Endodermal cell (in vitro differentiated cells): ENCODE results near the gene ZBED5. TPM values are rescaled to one million over a fixed set of nuclear protein-coding genes. Genes with fewer than 3 reads are reported as not detected.

ENCODE experiments used
- DNase-seq: peaks from one replicate; pipeline ENCODE4 v3.0.0-alpha.2; 2017
- H3K27ac ChIP-seq: 2 replicates; pipeline ENCODE4 v1.5.1; 2013; ENCODE audit warnings: mild to moderate bottlenecking, low read depth, low read length, moderate library complexity
- H3K27me3 ChIP-seq: 2 replicates; pipeline ENCODE4 v1.6.1; 2013; ENCODE audit warnings: mild to moderate bottlenecking, low read length, moderate library complexity; ENCODE audit not compliant: insufficient read depth, control insufficient read depth, poor library complexity, severe bottlenecking
- H3K36me3 ChIP-seq: 2 replicates; pipeline ENCODE4 v1.7.0; 2013; ENCODE audit warnings: mild to moderate bottlenecking, low read length, moderate library complexity; ENCODE audit not compliant: control insufficient read depth, insufficient read depth
- H3K4me1 ChIP-seq: one replicate; pipeline ENCODE4 v1.7.0; 2013; ENCODE audit warnings: low read length; ENCODE audit not compliant: control insufficient read depth, insufficient read depth
- H3K4me3 ChIP-seq: 2 replicates; pipeline ENCODE4 v1.5.1; 2013; ENCODE audit warnings: mild to moderate bottlenecking, low read length, moderate library complexity
- H3K9ac ChIP-seq: 2 replicates; pipeline ENCODE4 v1.6.1; 2013; ENCODE audit warnings: mild to moderate bottlenecking, low read length, moderate library complexity; ENCODE audit not compliant: poor library complexity, severe bottlenecking; ENCODE audit errors: extremely low read depth
- H3K9me3 ChIP-seq: 2 replicates; pipeline ENCODE4 v1.6.1; 2013; ENCODE audit warnings: mild to moderate bottlenecking, low read length, moderate library complexity; ENCODE audit not compliant: control insufficient read depth
- H3K27ac Mint-ChIP-seq: 2 replicates; pipeline ENCODE4 v1.8.0; 2020; ENCODE audit warnings: mixed read lengths
- H3K27me3 Mint-ChIP-seq: 2 replicates; pipeline ENCODE4 v1.8.0; 2021; ENCODE audit warnings: mild to moderate bottlenecking, mixed read lengths; ENCODE audit not compliant: insufficient read depth
- H3K36me3 Mint-ChIP-seq: 2 replicates; pipeline ENCODE4 v1.8.0; 2020; ENCODE audit warnings: low read depth, mixed read lengths
- H3K4me1 Mint-ChIP-seq: 2 replicates; pipeline ENCODE4 v1.8.0; 2020; ENCODE audit warnings: mixed read lengths
- H3K4me3 Mint-ChIP-seq: 2 replicates; pipeline ENCODE4 v1.8.0; 2020; ENCODE audit warnings: mild to moderate bottlenecking, moderate library complexity, mixed read lengths
- H3K9me3 Mint-ChIP-seq: 2 replicates; pipeline ENCODE4 v1.8.0; 2020; ENCODE audit warnings: mild to moderate bottlenecking, mixed read lengths
- CTCF ChIP-seq: fragments of 200-600 bp; sonication (generic); conservative IDR thresholded peaks from 2 replicates; pipeline ENCODE4 v1.5.0; 2021; ENCODE audit warnings: antibody characterized with exemption, mild to moderate bottlenecking
- WGBS, 2 experiments: methylation state at CpG; one replicate each; pipeline versions ENCODE4 v1.1.5 to v1.1.7; 2013; ENCODE audit warnings: missing lambda C conversion rate in 2 of 2, mixed read lengths in 1 of 2; ENCODE audit not compliant: insufficient coverage in 1 of 2, insufficient read length in 1 of 2; 5-methylcytosine and 5-hydroxymethylcytosine counted together
- long read RNA-seq, 4 experiments: library from polyadenylated mRNA in 2 of 4; library from RNA in 1 of 4; library from capped mRNA in 1 of 4; stranded (forward) in 3 of 4; unstranded in 1 of 4; transcript quantifications; one replicate each; pipeline ENCODE4 v2.0.0, GENCODE V29; 2020 to 2021; ENCODE audit warnings: inconsistent platforms in 1 of 4
- polyA plus RNA-seq, 2 experiments: library from polyadenylated mRNA; stranded (reverse); fragments of 50-300 nt; gene quantifications; one replicate each; pipeline ENCODE4 v1.2.3, GENCODE V29; 2013
- total RNA-seq, 2 donors: library from RNA; stranded (reverse); fragmentation: NEBNext Ultra II Directional in 1 of 2; extraction: Animal tissue kit (Norgen Biotek cat#: 25700) in 1 of 2; gene quantifications; 2 replicates in 1 of 2; 3 replicates in 1 of 2; pipeline ENCODE4 v1.2.1, GENCODE V29; 2021

Gene ZBED5
- total RNA-seq, result 10 to 100 TPM; 51.6 to 57.8 TPM
- 89.5 TPM for polyA plus RNA-seq (2013, experiment 1 of 2)
- polyA plus RNA-seq (2013, experiment 2 of 2), result 88.8 TPM
- long read RNA-seq, experiment 1, transcript ZBED5-201 (3 exons, 2,512 nt), result major isoform, 13 of 29 reads
- long read RNA-seq, experiment 1, partial matches to known transcripts, result 3 of 29 reads
- long read RNA-seq, experiment 1, other reads (novel, unspliced or antisense), result 11 of 29 reads
- long read RNA-seq, experiment 2, transcript ZBED5-201 (3 exons, 2,512 nt), result major isoform, 24 of 46 reads
- long read RNA-seq, experiment 2, transcript ZBED5-202 (3 exons, 2,741 nt), result minor isoform, 5 of 46 reads
- long read RNA-seq, experiment 2, partial matches to known transcripts, result 2 of 46 reads
- long read RNA-seq, experiment 2, other reads (novel, unspliced or antisense), result 15 of 46 reads
- long read RNA-seq, experiment 3, transcript ZBED5-201 (3 exons, 2,512 nt), result major isoform, 23 of 49 reads
- long read RNA-seq, experiment 3, partial matches to known transcripts, result 6 of 49 reads
- long read RNA-seq, experiment 3, other reads (novel, unspliced or antisense), result 16 of 49 reads
- long read RNA-seq, experiment 4, transcript ZBED5-201 (3 exons, 2,512 nt), result major isoform, 15 of 26 reads
- long read RNA-seq, experiment 4, partial matches to known transcripts, result 1 of 26 reads
- long read RNA-seq, experiment 4, other reads (novel, unspliced or antisense), result 7 of 26 reads

GRCh38 chr11:10857709-10858438, at the start of gene ZBED5:
TSS of gene ZBED5 (minus strand) at chr11:10858053. CDS start at chr11:10854945, 3,108 bp downstream.
- WGBS, 2 experiments, result 0% methylated on average over 17 to 59 of the region's 59 CpGs

DNA sequence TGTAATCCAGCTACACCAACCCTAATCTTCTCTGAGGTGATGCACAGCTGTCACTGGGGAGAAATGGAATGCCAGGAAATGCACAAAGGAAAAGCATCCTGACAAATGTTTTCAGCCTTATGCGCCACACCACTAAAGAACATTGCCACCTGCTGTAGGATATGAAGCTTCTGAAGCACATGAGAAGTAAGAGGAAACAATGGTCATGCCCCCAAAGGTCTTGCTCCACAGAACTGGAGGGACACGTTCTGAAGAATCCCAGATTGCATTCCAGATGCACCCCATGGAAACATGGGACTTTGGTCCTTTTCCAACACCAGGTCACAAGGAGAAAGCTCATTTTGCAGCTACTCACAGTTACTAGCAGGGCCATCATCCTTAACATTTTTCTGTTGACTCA, 48.7 kb upstream of the ZBED5 start:
- DNase-seq, result no peak
- peaks cover 2% of the 10 kb centered on the region for H3K9me3 Mint-ChIP-seq
- no peaks in the 10 kb centered on the region for H3K36me3 Mint-ChIP-seq
- H3K9ac ChIP-seq, result no peak overlapping the region
- TF ChIP-seq CTCF, result no peak
- no peak overlapping the region for H3K4me3 Mint-ChIP-seq
- H3K27me3 Mint-ChIP-seq, result no peaks in the 10 kb centered on the region
- H3K27ac ChIP-seq, result no peak overlapping the region
- H3K27ac Mint-ChIP-seq, result no peak overlapping the region
- WGBS, 2 experiments, result 82 to 90% methylated on average over 2 of the region's 2 CpGs
- peaks cover 7% of the 10 kb centered on the region for H3K4me1 Mint-ChIP-seq
- no peaks in the 10 kb centered on the region for H3K9me3 ChIP-seq
- no peak overlapping the region for H3K4me3 ChIP-seq
- H3K36me3 ChIP-seq, result no peaks in the 10 kb centered on the region
- no peaks in the 10 kb centered on the region for H3K27me3 ChIP-seq
- no peaks in the 10 kb centered on the region for H3K4me1 ChIP-seq

More at GRCh38 chr11:10857709-10858438, at the start of gene ZBED5:
- peaks cover 29% of the 10 kb centered on the region for H3K36me3 Mint-ChIP-seq
- H3K36me3 ChIP-seq, result peaks cover 31% of the 10 kb centered on the region
- DNase-seq, result peak; percentile 98
- H3K9ac ChIP-seq, result peak within 1 kb of the TSS; percentile 91
- H3K27ac Mint-ChIP-seq, result peak within 1 kb of the TSS; percentile 99
- no peaks in the 10 kb centered on the region for H3K27me3 Mint-ChIP-seq
- peak within 1 kb of the TSS; percentile 96 for H3K27ac ChIP-seq
- peak within 1 kb of the TSS; percentile 98 for H3K4me3 ChIP-seq
- H3K27me3 ChIP-seq, result no peaks in the 10 kb centered on the region
- TF ChIP-seq CTCF, result peak; percentile 44
- H3K9me3 ChIP-seq, result no peaks in the 10 kb centered on the region
- peaks cover 24% of the 10 kb centered on the region for H3K4me1 Mint-ChIP-seq
- peaks cover 2% of the 10 kb centered on the region for H3K4me1 ChIP-seq
- H3K4me3 Mint-ChIP-seq, result peak within 1 kb of the TSS; percentile 99
- H3K9me3 Mint-ChIP-seq, result no peaks in the 10 kb centered on the region

DNA sequence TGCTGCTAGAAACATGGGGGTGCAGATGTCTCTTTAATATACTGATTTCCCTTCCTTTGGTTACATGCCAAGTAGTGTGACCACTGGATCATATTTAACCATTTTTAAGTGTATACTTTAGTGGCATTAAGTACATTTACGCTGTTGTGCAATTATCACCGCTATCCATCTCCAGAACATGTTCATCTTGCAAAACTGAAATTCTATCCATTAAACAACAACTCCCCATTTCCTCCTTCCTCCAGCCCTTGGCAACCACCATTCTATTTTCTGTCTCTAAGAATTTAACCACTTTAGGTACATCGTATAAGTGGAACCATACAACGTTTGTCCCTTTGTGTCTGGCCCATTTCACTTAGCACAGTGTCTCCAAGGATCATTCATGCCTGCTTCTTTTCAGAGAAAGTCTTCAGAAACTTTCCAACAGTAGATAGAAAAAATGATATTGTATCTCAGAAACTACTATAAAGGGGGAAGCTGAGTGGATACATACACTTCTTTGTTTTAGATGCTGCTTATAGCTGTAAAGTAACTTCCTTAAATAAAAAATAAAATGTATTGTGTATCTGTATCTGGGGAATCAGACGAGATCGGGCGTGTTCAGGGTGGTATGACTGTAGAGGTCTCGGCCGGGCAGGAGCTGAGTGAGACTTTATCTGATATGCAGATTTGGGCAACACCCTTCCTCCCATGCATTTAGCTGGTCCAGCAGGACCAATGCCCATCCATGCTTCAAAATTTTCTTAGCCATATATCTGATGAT, 44.6 kb upstream of the ZBED5 start:
- Mint-ChIP-seq H3K4me3 (no peak overlapping the region), H3K27ac (no peak overlapping the region), H3K4me1 (no peaks in the 10 kb centered on the region), H3K36me3 (no peaks in the 10 kb centered on the region), H3K9me3 (no peaks in the 10 kb centered on the region), H3K27me3 (peaks cover 2% of the 10 kb centered on the region)
- DNase-seq, result no peak
- H3K4me3 ChIP-seq, result no peak overlapping the region
- H3K36me3 ChIP-seq, result no peaks in the 10 kb centered on the region
- no peak overlapping the region for H3K27ac ChIP-seq
- no peaks in the 10 kb centered on the region for H3K9me3 ChIP-seq
- no peaks in the 10 kb centered on the region for H3K27me3 ChIP-seq
- TF ChIP-seq CTCF, result no peak
- H3K9ac ChIP-seq, result no peak overlapping the region
- H3K4me1 ChIP-seq, result no peaks in the 10 kb centered on the region
- WGBS, 2 experiments, result 95 to 100% methylated on average over 4 to 9 of the region's 9 CpGs
